ENCODE data around the gene CDKL5. TPM values are rescaled to one million over a fixed set of nuclear protein-coding genes. Genes with fewer than 3 reads are reported as not detected.

CDKL5 gene
- total and polyA plus RNA-seq, 12 donors, result 1.1 to 12.6 (median 10.0) TPM

DNA sequence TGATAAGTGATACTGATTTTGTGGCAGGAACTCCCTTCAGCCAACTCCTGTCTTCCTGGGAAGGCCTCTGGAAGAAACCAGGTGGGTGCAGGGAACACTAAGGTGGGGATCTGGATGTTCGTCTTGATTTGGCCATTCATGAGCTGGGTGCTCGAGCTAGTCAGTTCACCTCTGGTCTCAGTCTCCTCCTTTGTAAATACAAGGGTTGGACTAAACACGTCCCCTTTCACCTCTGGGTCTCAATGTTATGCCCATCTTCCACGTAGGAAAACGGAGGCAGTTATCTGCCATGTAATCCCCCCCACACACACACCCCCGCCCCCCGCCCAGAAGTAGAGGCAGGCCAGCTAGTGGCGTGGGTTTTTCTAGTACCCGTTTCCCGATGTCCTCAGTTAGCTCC is 250.6 kb downstream of the CDKL5 start:
- DNase-seq (no peak), ATAC-seq (no peak)
- TF ChIP-seq, protein P1, sequence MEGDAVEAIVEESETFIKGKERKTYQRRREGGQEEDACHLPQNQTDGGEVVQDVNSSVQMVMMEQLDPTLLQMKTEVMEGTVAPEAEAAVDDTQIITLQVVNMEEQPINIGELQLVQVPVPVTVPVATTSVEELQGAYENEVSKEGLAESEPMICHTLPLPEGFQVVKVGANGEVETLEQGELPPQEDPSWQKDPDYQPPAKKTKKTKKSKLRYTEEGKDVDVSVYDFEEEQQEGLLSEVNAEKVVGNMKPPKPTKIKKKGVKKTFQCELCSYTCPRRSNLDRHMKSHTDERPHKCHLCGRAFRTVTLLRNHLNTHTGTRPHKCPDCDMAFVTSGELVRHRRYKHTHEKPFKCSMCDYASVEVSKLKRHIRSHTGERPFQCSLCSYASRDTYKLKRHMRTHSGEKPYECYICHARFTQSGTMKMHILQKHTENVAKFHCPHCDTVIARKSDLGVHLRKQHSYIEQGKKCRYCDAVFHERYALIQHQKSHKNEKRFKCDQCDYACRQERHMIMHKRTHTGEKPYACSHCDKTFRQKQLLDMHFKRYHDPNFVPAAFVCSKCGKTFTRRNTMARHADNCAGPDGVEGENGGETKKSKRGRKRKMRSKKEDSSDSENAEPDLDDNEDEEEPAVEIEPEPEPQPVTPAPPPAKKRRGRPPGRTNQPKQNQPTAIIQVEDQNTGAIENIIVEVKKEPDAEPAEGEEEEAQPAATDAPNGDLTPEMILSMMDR (IDR thresholded peaks at IDR 0.05), result no peak
- no peak overlapping the region for H3K27ac ChIP-seq
- intact Hi-C loops (cut with DNase I), result loop anchor here in 3 of 10 donors (10.0 kb wide), 2 partner anchors 209 to 251 kb away; partner anchors contain the start of gene CDKL5 (in 2 of the 3)
- H3K4me1 ChIP-seq, result peaks cover 0 to 7% (median 0%) of the 10 kb centered on the region in 9 donors
- peaks cover 0 to 11% (median 0%) of the 10 kb centered on the region in 7 donors for H3K27me3 ChIP-seq
- H3K9me3 ChIP-seq, result no peaks in the 10 kb centered on the region
- no peak overlapping the region for H3K4me3 ChIP-seq
- H3K36me3 ChIP-seq, result no peaks in the 10 kb centered on the region
- WGBS, 2 donors, result 84 to 86% methylated on average over 10 of the region's 10 CpGs

- Histone ChIP-seq H3K9me3 (no peaks in the 10 kb centered on the region), H3K4me1 (peaks cover 0 to 7% (median 0%) of the 10 kb centered on the region in 9 donors), H3K27ac (no peak overlapping the region), H3K4me3 (no peak overlapping the region), H3K36me3 (no peaks in the 10 kb centered on the region), H3K27me3 (peaks cover 0 to 11% (median 0%) of the 10 kb centered on the region in 7 donors)
- DNase-seq, result no peak
- 46% methylated on average over 11 of the region's 11 CpGs for WGBS, 2 donors
- intact Hi-C loops (cut with DNase I), result loop anchor here in 3 of 10 donors (10.0 kb wide), 2 partner anchors 208 to 252 kb away; partner anchors contain the start of gene CDKL5 (in 2 of the 3)
- TF ChIP-seq, protein P1 (IDR thresholded peaks at IDR 0.05), result peak in 6 of 9 donors; percentile 5 to 33 (median 20)
- no peak for ATAC-seq
These were observed 251.1 kb downstream of the CDKL5 start for GRCh38 chrX:18676470-18676869.

DNA sequence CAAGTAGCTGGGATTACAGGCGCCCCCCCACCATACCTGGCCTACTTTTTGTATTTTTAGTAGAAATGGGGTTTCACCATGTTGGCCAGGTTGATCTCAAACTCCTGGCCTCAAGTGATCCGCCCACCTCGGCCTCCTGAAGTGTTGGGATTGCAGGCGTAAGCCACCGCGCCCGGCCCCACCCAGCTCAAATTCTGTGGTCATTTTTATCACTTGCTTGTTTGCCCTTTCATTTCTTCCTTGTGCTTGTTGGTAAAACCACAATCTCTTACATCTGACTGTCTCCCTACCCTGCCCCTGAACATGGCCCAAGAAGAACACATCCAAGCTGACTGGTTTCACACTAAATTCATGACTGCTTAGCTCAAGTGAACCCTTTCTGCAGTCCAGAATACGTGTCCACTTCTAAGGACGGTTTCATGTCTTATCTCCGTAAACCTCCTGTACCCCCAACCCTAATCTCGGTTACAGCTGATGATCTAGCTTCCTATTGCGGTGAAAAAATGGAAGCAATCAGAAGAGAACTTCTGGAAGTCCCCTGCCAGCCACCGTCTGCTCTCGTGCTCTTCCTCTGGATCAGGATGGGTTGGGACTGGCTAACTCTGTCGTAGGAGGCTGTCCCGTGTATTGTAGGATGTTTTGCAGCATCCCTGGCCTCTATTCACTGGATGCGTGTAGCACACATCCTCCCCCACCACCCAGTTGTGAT is 251.9 kb downstream of the CDKL5 start:
- Histone ChIP-seq H3K9me3 (no peaks in the 10 kb centered on the region), H3K4me3 (no peak overlapping the region), H3K4me1 (peaks cover 0 to 7% (median 0%) of the 10 kb centered on the region in 9 donors), H3K36me3 (no peaks in the 10 kb centered on the region), H3K27ac (no peak overlapping the region), H3K27me3 (peaks cover 0 to 11% (median 0%) of the 10 kb centered on the region in 7 donors)
- intact Hi-C loops (cut with DNase I), result loop anchor here in 3 of 10 donors (10.0 kb wide), 2 partner anchors 207 to 253 kb away; partner anchors contain the start of gene CDKL5 (in 2 of the 3)
- WGBS, 2 donors, result 84 to 86% methylated on average over 17 of the region's 17 CpGs
- DNase-seq (no peak), ATAC-seq (no peak)
- TF ChIP-seq, protein P1 (IDR thresholded peaks at IDR 0.05), result no peak

GRCh38 chrX:18681996-18682395 is 256.6 kb downstream of the CDKL5 start:
- Histone ChIP-seq H3K36me3 (no peaks in the 10 kb centered on the region), H3K4me1 (no peaks in the 10 kb centered on the region), H3K27ac (no peak overlapping the region), H3K4me3 (no peak overlapping the region), H3K27me3 (no peaks in the 10 kb centered on the region), H3K9me3 (no peaks in the 10 kb centered on the region)
- ATAC-seq, result no peak
- TF ChIP-seq, protein P1 (IDR thresholded peaks at IDR 0.05), result no peak
- WGBS, 2 donors, result 90 to 91% methylated on average over 6 of the region's 6 CpGs
- intact Hi-C loops (cut with DNase I), result no loop called here
- no peak for DNase-seq

Measured in heart right ventricle (tissue), 16 donors.